H1 (cell line): ENCODE measurements around the gene PPM1F. TPM values are rescaled to one million over a fixed set of nuclear protein-coding genes. Genes with fewer than 3 reads are reported as not detected.

Experiments
- BRCA1 ChIP-seq: IDR thresholded peaks from 2 replicates; pipeline ENCODE4 v1.6.1; 2012; ENCODE audit warnings: low read depth, low read length, improper control_type of control experiment
- CEBPB ChIP-seq: IDR thresholded peaks from 2 replicates; pipeline ENCODE4 v1.6.1; 2012; ENCODE audit warnings: low read depth, low read length
- CHD7 ChIP-seq: fragments of 300-600 bp; sonication (generic); IDR thresholded peaks from 2 replicates; pipeline ENCODE4 v1.7.1; 2012; ENCODE audit warnings: low read length, moderate library complexity, mild to moderate bottlenecking, inconsistent platforms; ENCODE audit not compliant: insufficient replicate concordance
- MAX ChIP-seq: IDR thresholded peaks from 2 replicates; pipeline ENCODE4 v1.6.1; 2012; ENCODE audit warnings: inconsistent platforms
- PHF8 ChIP-seq: fragments of 200-600 bp; sonication (generic); conservative IDR thresholded peaks from 2 replicates; pipeline ENCODE4 v1.7.1; 2012; ENCODE audit warnings: low read depth, mild to moderate bottlenecking, inconsistent platforms, low read length, moderate library complexity
- RFX5 ChIP-seq: IDR thresholded peaks from 2 replicates; pipeline ENCODE4 v1.6.1; 2011; ENCODE audit warnings: low read depth, low read length, improper control_type of control experiment, borderline replicate concordance
- SIX5 ChIP-seq: IDR thresholded peaks from 2 replicates; pipeline ENCODE4 v1.6.1; 2011; ENCODE audit warnings: mild to moderate bottlenecking, low read depth, low read length
- SP1 ChIP-seq: IDR thresholded peaks from 2 replicates; pipeline ENCODE4 v1.6.1; 2011; ENCODE audit warnings: low read depth, low read length
- SUZ12 ChIP-seq: fragments of 200-600 bp; sonication (generic); IDR thresholded peaks from 2 replicates; pipeline ENCODE4 v1.6.1; 2012; ENCODE audit warnings: mild to moderate bottlenecking, inconsistent platforms, low read length, moderate library complexity, mixed read lengths
- polyA plus RNA-seq, 7 experiments: library from polyadenylated mRNA; depleted of rRNA in 3 of 7; stranded (reverse) in 5 of 7; unstranded in 2 of 7; fragments of >200 nt in 5 of 7; fragments of 200-250 nt in 2 of 7; gene quantifications; 1 replicate in 5 of 7; 2 replicates in 1 of 7; 4 replicates in 1 of 7; pipeline versions ENCODE4 v1.2.1 to v1.2.3, GENCODE V29; 2011 to 2013; ENCODE audit warnings: missing spikeins in 2 of 7, mixed read lengths in 2 of 7
- total RNA-seq: library from RNA; stranded (reverse); fragmentation: NEBNext Ultra II Directional; extraction: Animal tissue kit (Norgen Biotek cat#: 25700); gene quantifications from 2 replicates; pipeline ENCODE4 v1.2.1, GENCODE V29; 2021

PPM1F gene
- total and polyA plus RNA-seq, 2 of the 8 experiments (the other 6 are each of a cell fraction or from before 2014, with no cell fraction given) = 12.4 to 22.8 TPM

- TF ChIP-seq CHD7 (no peak), PHF8 (no peak), MAX (no peak), CEBPB (no peak), BRCA1 (no peak), SUZ12 (no peak), SP1 (no peak), SIX5 (no peak), RFX5 (no peak)
These were observed 9.4 kb upstream of the PPM1F start (continued) for GRCh38 chr22:21961886-21962654.
